COLO829 (cell line): Measurements from ENCODE around the gene ZNF215.
"Not testable (repeated sequence)": the region's sequence is repeated elsewhere in the genome, so short reads cannot be mapped to it uniquely, and the experiment has no call there.

Experiments used
- DNase-seq: peaks from one replicate; pipeline ENCODE4 v3.0.0; 2012; ENCODE audit warnings: low spot score

ZNF215 gene

GRCh38 chr11:6941970-6942369 lies 15.7 kb downstream of the ZNF215 start:
- DNase-seq: no peak

DNA sequence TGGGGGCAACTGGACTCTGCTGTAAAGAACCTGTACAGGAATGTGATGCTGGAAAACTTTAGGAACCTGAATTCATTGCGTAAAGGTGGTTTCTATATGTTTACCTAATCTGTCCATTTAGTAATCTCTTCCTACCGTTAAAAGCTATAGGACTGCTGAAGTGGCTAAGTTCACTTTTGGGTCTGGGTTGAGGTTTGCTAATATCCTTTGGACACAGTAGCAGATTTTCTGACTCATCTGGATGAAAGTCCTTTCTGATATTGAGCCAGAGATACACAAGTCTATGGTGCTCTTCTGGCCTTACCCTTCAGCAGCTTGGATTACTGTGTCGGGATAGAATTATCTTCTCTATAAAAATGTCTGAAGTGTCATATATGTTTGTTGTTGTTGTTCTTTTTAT lies 16.9 kb downstream of the ZNF215 start:
- no peak for DNase-seq

DNA sequence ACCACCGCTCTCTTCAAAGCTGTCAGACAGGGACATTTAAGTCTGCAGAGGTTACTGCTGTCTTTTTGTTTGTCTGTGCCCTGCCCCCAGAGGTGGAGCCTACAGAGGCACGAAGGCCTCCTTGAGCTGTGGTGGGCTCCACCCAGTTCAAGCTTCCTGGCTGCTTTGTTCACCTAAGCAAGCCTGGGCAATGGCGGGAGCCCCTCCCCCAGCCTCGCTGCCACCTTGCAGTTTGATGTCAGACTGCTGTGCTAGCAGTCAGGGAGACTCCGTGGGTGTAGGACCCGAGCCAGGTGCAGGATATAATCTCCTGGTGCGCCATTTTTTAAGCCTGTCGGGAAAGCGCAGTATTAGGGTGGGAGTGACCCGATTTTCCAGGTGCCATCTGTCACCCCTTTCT lies 28.0 kb downstream of the ZNF215 start:
- DNase-seq: not testable (repeated sequence)

DNA sequence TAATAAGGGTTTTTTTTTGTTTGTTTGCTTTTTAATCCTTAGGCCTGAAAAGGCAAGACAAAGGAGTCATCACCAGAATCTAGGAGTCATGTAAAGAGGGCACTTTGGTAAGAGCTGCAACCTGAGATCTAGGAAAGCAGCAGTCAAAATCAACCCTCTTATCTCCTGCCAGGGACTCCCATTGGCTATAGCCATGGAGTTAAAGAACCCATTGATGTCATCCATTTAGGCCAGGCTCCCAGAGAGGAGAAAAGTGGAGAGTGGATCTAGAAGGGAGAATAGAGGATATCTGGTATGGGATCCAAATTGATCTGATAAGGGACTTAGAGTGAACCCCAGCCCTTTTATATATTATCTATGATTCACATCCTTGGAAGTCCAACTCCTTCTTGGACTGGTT lies 35.9 kb downstream of the ZNF215 start:
- no peak for DNase-seq

DNA sequence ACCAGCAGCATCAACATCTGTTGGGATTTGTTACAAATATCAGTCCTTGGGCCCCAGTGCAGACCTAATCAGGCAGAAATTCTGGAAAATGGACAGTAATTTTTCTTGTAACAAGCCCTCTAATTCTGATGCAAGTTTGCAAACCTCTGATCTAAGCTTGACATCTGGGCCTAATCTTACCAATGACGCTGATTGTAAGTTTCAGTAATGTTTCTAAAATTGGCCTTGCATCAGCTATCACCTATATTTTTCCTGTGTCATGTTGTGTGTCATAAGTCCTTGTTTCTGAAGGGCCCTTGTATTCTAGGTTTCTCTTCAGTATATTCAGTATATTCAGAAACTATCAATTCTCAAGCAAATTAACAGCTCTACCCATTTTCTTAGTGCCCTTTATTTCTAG lies 36.4 kb downstream of the ZNF215 start:
- no peak for DNase-seq

DNA sequence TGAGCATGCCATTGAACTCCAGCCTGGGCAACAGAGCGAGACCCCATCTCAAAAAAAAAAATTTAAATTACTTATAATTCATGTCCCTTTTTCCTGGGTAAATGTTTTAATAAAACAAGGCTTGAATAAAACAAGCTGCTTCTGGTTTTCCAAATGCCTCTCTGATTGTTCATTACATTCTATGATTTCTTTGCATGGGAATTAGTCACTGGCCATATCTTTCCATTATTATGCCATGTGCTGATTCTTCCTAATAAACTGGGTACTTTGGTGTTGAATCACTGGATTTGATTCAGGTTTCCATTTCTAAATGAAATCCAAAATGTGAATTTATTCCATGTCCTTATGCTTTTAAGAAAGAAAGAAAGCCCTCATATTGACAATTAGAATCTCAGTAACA lies 42.6 kb downstream of the ZNF215 start:
- no peak for DNase-seq

DNA sequence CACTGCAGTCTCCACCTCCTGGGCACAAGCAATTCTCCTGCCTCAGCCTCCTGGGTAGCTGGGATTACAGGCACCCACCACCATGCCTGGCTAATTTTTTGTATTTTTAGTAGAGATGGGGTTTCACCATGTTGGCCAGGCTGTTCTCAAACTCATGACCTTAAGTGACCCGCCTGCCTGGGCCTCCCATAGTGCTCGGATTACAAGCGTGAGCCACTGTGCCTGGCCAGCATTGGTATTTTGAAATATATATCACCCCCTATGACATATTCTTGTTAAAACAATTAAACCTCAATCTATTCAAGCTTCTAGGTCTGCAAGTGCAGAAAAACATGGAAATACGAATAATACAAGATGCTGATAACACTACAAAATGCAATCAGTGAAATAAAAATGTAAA lies 43.6 kb downstream of the ZNF215 start:
- DNase-seq: not testable (repeated sequence)

- peak; percentile 5 for DNase-seq
Measured at GRCh38 chr11:6979365-6979764, 53.1 kb downstream of the ZNF215 start.

DNA sequence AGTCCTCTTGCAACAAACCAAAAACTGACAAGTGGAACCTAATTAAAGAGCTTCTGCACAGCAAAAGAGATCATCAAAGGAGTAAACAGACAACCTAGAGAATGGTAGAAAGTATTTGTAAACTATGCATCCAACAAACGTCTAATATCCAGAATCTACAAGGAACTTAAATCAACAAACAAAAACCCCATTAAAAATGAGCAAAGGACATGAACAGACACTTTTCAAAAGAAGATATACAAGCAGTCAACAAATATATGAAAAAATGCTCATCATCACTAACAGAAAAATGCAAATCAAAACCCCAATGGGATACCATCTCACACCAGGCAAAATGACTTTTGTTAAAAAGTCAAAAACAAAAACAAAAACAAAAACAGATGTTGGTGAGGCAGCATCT lies 60.3 kb downstream of the ZNF215 start:
- DNase-seq: no peak

- no peak for DNase-seq
Measured at GRCh38 chr11:6988506-6988905, 62.3 kb downstream of the ZNF215 start.

GRCh38 chr11:6991227-6991626 lies 65.0 kb downstream of the ZNF215 start:
- DNase-seq: no peak

DNA sequence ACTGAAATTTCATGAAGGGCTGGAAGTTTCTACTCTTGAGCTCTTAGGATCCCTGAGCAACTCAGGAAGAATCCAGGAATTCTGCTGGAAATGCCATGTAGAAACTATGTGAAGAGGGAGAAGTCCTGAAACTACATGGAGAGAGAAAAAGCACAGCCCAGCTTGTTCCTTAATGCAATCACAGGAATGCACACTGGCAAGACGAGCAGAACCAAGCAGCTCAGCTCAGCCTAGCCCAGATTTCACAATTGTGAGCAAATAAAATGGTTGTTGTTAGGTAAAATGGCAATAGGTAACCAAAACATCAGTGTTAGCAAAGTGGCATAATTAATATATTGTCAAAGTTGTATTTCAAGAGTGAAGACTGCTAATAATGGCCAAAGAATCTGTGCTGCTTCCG lies 65.8 kb downstream of the ZNF215 start:
- DNase-seq: no peak

- no peak for DNase-seq
Measured at GRCh38 chr11:6992457-6993417, 66.5 kb downstream of the ZNF215 start.

DNA sequence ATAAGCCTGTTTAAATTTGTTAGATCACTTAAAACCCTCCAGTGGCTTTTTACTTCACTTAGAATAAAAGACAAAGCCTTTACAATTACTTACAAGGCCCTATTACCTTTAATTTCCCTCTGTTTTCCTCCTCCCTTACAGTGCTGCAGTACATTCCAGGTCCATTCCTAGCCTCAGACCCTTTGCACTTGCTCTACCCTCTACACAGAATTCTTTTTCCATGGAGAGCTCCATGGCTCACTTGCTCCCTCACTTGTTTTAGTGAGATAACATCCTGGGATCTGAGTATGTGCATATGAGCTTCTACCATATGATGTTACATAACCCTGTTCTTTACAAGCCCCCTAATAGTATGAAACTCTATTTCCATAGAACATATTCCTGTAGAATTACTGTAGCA lies 69.5 kb downstream of the ZNF215 start:
- no peak for DNase-seq

DNA sequence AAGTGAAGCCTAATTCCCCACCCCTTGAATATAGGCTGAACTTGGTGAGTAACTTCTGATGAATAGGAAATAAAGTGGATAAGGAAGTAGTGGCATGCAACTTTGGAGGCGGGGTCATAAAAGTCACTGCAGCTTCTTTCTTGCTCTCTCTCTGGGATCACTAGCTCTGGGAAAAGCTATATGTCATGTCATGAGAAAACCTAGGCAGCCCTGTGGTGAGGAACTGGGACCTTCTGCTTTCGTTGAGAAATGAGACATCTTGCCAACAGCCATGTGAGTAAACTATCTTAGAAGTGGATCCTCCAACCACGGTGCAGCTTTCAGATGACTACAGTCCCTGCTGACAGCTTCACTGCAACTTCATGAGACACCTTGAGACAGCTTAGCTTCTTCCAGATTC lies 78.3 kb downstream of the ZNF215 start:
- DNase-seq: no peak
